Liver (tissue), 9 donors: ENCODE measurements around the gene ARHGAP30. TPM values are rescaled to one million over a fixed set of nuclear protein-coding genes. Genes with fewer than 3 reads are reported as not detected.
A peak's percentile ranks its signal among the peaks of the same experiment; 100 is the strongest.

Experiments used
- DNase-seq: peaks from one replicate; pipeline ENCODE4 v3.0.0-alpha.2; 2017; ENCODE audit warnings: low spot score
- H3K27ac ChIP-seq, 2 donors: one replicate each; pipeline ENCODE4 v1.7.0; 2013; ENCODE audit warnings: inconsistent platforms in 2 of 2, low read length in 2 of 2, control low read depth in 1 of 2, low read depth in 1 of 2, mild to moderate bottlenecking in 1 of 2
- H3K27me3 ChIP-seq, 4 donors: one replicate each; pipeline versions ENCODE4 v1.6.1 to v1.7.0; 2013; ENCODE audit warnings: low read length in 3 of 4, inconsistent platforms in 1 of 4, mild to moderate bottlenecking in 1 of 4, moderate library complexity in 1 of 4; ENCODE audit not compliant: control insufficient read depth in 4 of 4, insufficient read depth in 4 of 4
- H3K36me3 ChIP-seq, 4 donors: one replicate each; pipeline versions ENCODE4 v1.6.1 to v1.7.0; 2013; ENCODE audit warnings: low read length in 3 of 4, mild to moderate bottlenecking in 3 of 4, low read depth in 1 of 4, moderate library complexity in 1 of 4; ENCODE audit not compliant: control insufficient read depth in 4 of 4, insufficient read depth in 3 of 4
- H3K4me1 ChIP-seq, 4 donors: one replicate each; pipeline versions ENCODE4 v1.6.1 to v1.7.0; 2013; ENCODE audit warnings: low read length in 3 of 4, mild to moderate bottlenecking in 3 of 4, moderate library complexity in 1 of 4; ENCODE audit not compliant: control insufficient read depth in 4 of 4, insufficient read depth in 4 of 4
- H3K4me3 ChIP-seq, 3 donors: one replicate each; pipeline versions ENCODE4 v1.6.1 to v1.7.0; 2013; ENCODE audit warnings: low read length in 3 of 3, control low read depth in 1 of 3, low read depth in 1 of 3, mild to moderate bottlenecking in 1 of 3
- H3K9ac ChIP-seq, 2 donors: one replicate each; pipeline ENCODE4 v1.7.0; 2013; ENCODE audit warnings: low read length in 2 of 2, mild to moderate bottlenecking in 2 of 2, moderate library complexity in 2 of 2, control low read depth in 1 of 2, low read depth in 1 of 2
- H3K9me3 ChIP-seq, 4 donors: one replicate each; pipeline versions ENCODE4 v1.6.1 to v1.7.0; 2013; ENCODE audit warnings: low read length in 3 of 4; ENCODE audit not compliant: control insufficient read depth in 4 of 4
- ATF3 ChIP-seq: IDR thresholded peaks from 2 replicates; pipeline ENCODE4 v1.6.1; 2016; ENCODE audit warnings: antibody characterized with exemption
- FOXA1 ChIP-seq: IDR thresholded peaks from 2 replicates; pipeline ENCODE4 v1.6.1; 2016; ENCODE audit warnings: antibody characterized with exemption
- FOXA2 ChIP-seq: IDR thresholded peaks from 2 replicates; pipeline ENCODE4 v1.6.1; 2016; ENCODE audit warnings: antibody characterized with exemption
- GABPA ChIP-seq, 2 donors: IDR thresholded peaks in 1 of 2; conservative IDR thresholded peaks in 1 of 2; 2 replicates each; pipeline ENCODE4 v1.6.1; 2016; ENCODE audit warnings: antibody characterized with exemption in 2 of 2, mild to moderate bottlenecking in 1 of 2, moderate library complexity in 1 of 2
- HNF4A ChIP-seq, 2 donors: conservative IDR thresholded peaks; 2 replicates each; pipeline ENCODE4 v1.6.1; 2016; ENCODE audit warnings: antibody characterized with exemption in 2 of 2, mild to moderate bottlenecking in 2 of 2
- HNF4G ChIP-seq: IDR thresholded peaks from 2 replicates; pipeline ENCODE4 v1.6.1; 2016; ENCODE audit warnings: antibody characterized with exemption
- MAX ChIP-seq: IDR thresholded peaks from 2 replicates; pipeline ENCODE4 v1.6.1; 2016; ENCODE audit warnings: antibody characterized with exemption
- NR2F2 ChIP-seq: IDR thresholded peaks from 2 replicates; pipeline ENCODE4 v1.6.1; 2016; ENCODE audit warnings: antibody characterized with exemption
- TAF1 ChIP-seq: conservative IDR thresholded peaks from 2 replicates; pipeline ENCODE4 v1.6.1; 2016; ENCODE audit warnings: antibody characterized with exemption, mild to moderate bottlenecking
- YY1 ChIP-seq: IDR thresholded peaks from 2 replicates; pipeline ENCODE4 v1.6.1; 2016; ENCODE audit warnings: antibody characterized with exemption, mild to moderate bottlenecking
- WGBS: extraction: QIAGEN DNeasy Blood & Tissue Kit; methylation state at CpG from one replicate; pipeline ENCODE4 v1.1.7; 2013; 5-methylcytosine and 5-hydroxymethylcytosine counted together
- polyA plus RNA-seq, 2 donors: library from polyadenylated mRNA; stranded (reverse) in 1 of 2; unstranded in 1 of 2; fragments of 200-250 nt in 1 of 2; fragments of >200 nt in 1 of 2; fragmentation: Nextera tagmentation in 1 of 2; extraction: Ambion mirVana in 1 of 2; gene quantifications; one replicate each; pipeline versions ENCODE4 v1.2.1 to v1.2.3, GENCODE V29; 2013 to 2015
- total RNA-seq, 2 donors: library from RNA; depleted of rRNA; stranded (reverse); fragments of >200 nt; gene quantifications; one replicate each; pipeline ENCODE4 v1.2.3, GENCODE V29; 2014
- TF ChIP-seq, protein P1 (sequence below): fragments of 150-350 bp; IDR thresholded peaks from 2 replicates; pipeline ENCODE4 v1.5.1; 2017; ENCODE audit warnings: improper control_type of control experiment, low read depth, low read length; ENCODE audit not compliant: missing input control
- donor health status: healthy.
- donor health status: healthy.
- donor health status: healthy.
- donor health status: healthy.
- donor health status: healthy.

ARHGAP30 gene
- total and polyA plus RNA-seq, 4 donors, result 1.2 to 8.9 (median 5.0) TPM

DNA sequence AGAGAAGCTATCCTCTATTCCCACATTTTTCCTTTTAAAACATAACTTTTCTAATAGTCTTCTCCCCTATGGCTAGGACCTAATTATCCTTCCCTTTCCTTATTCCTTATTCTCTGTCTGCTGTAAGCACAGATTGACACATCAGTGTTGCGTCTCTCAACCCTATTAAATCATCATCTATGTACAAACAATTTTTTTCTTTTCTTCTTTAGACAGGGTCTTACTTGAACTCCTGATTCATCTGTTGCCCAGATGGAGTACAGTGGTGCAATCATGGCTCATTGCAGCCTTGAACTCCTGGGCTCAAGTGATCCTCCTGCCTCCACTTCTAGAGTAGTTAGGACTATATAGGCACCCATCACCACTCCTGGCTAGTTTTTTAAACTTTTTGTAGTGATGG lies 36.7 kb upstream of the ARHGAP30 start:
- H3K27me3 ChIP-seq, result no peaks in the 10 kb centered on the region
- no peaks in the 10 kb centered on the region for H3K9me3 ChIP-seq
- 97% methylated on average over 1 of the region's 1 CpG for WGBS
- TF ChIP-seq FOXA1 (no peak), NR2F2 (no peak), ATF3 (no peak), MAX (no peak), GABPA (IDR thresholded peaks at IDR 0.05 in 1 of 2, conservative IDR thresholded peaks at IDR 0.05 in 1 of 2) (no peak), TAF1 (no peak)
- TF ChIP-seq, protein P1, sequence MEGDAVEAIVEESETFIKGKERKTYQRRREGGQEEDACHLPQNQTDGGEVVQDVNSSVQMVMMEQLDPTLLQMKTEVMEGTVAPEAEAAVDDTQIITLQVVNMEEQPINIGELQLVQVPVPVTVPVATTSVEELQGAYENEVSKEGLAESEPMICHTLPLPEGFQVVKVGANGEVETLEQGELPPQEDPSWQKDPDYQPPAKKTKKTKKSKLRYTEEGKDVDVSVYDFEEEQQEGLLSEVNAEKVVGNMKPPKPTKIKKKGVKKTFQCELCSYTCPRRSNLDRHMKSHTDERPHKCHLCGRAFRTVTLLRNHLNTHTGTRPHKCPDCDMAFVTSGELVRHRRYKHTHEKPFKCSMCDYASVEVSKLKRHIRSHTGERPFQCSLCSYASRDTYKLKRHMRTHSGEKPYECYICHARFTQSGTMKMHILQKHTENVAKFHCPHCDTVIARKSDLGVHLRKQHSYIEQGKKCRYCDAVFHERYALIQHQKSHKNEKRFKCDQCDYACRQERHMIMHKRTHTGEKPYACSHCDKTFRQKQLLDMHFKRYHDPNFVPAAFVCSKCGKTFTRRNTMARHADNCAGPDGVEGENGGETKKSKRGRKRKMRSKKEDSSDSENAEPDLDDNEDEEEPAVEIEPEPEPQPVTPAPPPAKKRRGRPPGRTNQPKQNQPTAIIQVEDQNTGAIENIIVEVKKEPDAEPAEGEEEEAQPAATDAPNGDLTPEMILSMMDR, result no peak
- no peak overlapping the region for H3K4me3 ChIP-seq
- peaks cover 0 to 3% (median 2%) of the 10 kb centered on the region in 4 donors for H3K4me1 ChIP-seq
- no peak overlapping the region for H3K9ac ChIP-seq
- no peak overlapping the region for H3K27ac ChIP-seq
- H3K36me3 ChIP-seq, result peaks cover 4 to 12% (median 10%) of the 10 kb centered on the region in 4 donors
- DNase-seq, result no peak

- peaks cover 4 to 23% (median 16%) of the 10 kb centered on the region in 4 donors for H3K36me3 ChIP-seq
- DNase-seq, result no peak
- H3K27me3 ChIP-seq, result no peaks in the 10 kb centered on the region
- peaks cover 2 to 27% (median 13%) of the 10 kb centered on the region in 4 donors for H3K4me1 ChIP-seq
- 85% methylated on average over 2 of the region's 2 CpGs for WGBS
- H3K27ac ChIP-seq, result no peak overlapping the region
- no peaks in the 10 kb centered on the region for H3K9me3 ChIP-seq
- TF ChIP-seq GABPA (IDR thresholded peaks at IDR 0.05 in 1 of 2, conservative IDR thresholded peaks at IDR 0.05 in 1 of 2) (no peak), ATF3 (no peak), HNF4A (conservative IDR thresholded peaks at IDR 0.05) (no peak), FOXA2 (no peak), HNF4G (no peak), YY1 (no peak)
- TF ChIP-seq, protein P1, result no peak
- H3K9ac ChIP-seq, result no peak overlapping the region
- no peak overlapping the region for H3K4me3 ChIP-seq
These were observed 30.9 kb upstream of the ARHGAP30 start for GRCh38 chr1:161100556-161100955.

- peaks cover 2 to 24% (median 11%) of the 10 kb centered on the region in 4 donors for H3K4me1 ChIP-seq
- peak overlapping the region in 1 of 3 donors; percentile 94 for H3K4me3 ChIP-seq
- H3K27me3 ChIP-seq, result no peaks in the 10 kb centered on the region
- WGBS, result 72% methylated on average over 9 of the region's 9 CpGs
- no peak overlapping the region for H3K9ac ChIP-seq
- H3K9me3 ChIP-seq, result no peaks in the 10 kb centered on the region
- no peak overlapping the region for H3K27ac ChIP-seq
- peaks cover 4 to 23% (median 16%) of the 10 kb centered on the region in 4 donors for H3K36me3 ChIP-seq
- TF ChIP-seq GABPA (IDR thresholded peaks at IDR 0.05 in 1 of 2, conservative IDR thresholded peaks at IDR 0.05 in 1 of 2), result no peak
- DNase-seq, result no peak
These were observed 29.6 kb upstream of the ARHGAP30 start for GRCh38 chr1:161099090-161099802.
